Measurements from ENCODE around the gene KCNAB3. TPM values are rescaled to one million over a fixed set of nuclear protein-coding genes. Genes with fewer than 3 reads are reported as not detected.

KCNAB3 gene
- total and polyA plus RNA-seq, 9 of the 15 experiments (the other 6 are each of a cell fraction or from before 2014, with no cell fraction given) = 0.03 to 2.5 (median 1.1) TPM

- TF ChIP-seq RREB1 (CRISPR knock-in tag; IDR thresholded peaks at IDR 0.05) (no peak), ETV5 (CRISPR knock-in tag; IDR thresholded peaks at IDR 0.05; ENCODE audit: low read depth) (0 out of 2 replicates have a peak, but pooled peaks have one; percentile 54), TFE3 (CRISPR knock-in tag; IDR thresholded peaks at IDR 0.05) (peak; percentile 89), POLR2G (IDR thresholded peaks at IDR 0.05; ENCODE audit: low read depth, low read length) (peak; percentile 89), HDAC8 (tag; IDR thresholded peaks at IDR 0.05) (no peak), ZBTB1 (CRISPR knock-in tag; IDR thresholded peaks at IDR 0.05; ENCODE audit: borderline replicate concordance, low read depth) (peak; percentile 78), ZSCAN29 (IDR thresholded peaks at IDR 0.05) (no peak), CHD2 (IDR thresholded peaks at IDR 0.05; ENCODE audit: low read depth, low read length) (no peak; the same call in 1 of the 2 replicates), ZNF695 (CRISPR knock-in tag; IDR thresholded peaks at IDR 0.05) (no peak), PHF21A (IDR thresholded peaks at IDR 0.05; ENCODE audit: borderline replicate concordance, low read depth) (no peak), CCNT2 (IDR thresholded peaks at IDR 0.05; ENCODE audit: borderline replicate concordance, extremely low read depth, insufficient read length, low read depth, low read length) (peak; percentile 44), GATAD2B (IDR thresholded peaks at IDR 0.05; ENCODE audit: borderline replicate concordance) (0 out of 2 replicates have a peak, but pooled peaks have one; percentile 35), PKNOX1 (IDR thresholded peaks at IDR 0.05) (no peak)
- TF ChIP-seq, protein P1, sequence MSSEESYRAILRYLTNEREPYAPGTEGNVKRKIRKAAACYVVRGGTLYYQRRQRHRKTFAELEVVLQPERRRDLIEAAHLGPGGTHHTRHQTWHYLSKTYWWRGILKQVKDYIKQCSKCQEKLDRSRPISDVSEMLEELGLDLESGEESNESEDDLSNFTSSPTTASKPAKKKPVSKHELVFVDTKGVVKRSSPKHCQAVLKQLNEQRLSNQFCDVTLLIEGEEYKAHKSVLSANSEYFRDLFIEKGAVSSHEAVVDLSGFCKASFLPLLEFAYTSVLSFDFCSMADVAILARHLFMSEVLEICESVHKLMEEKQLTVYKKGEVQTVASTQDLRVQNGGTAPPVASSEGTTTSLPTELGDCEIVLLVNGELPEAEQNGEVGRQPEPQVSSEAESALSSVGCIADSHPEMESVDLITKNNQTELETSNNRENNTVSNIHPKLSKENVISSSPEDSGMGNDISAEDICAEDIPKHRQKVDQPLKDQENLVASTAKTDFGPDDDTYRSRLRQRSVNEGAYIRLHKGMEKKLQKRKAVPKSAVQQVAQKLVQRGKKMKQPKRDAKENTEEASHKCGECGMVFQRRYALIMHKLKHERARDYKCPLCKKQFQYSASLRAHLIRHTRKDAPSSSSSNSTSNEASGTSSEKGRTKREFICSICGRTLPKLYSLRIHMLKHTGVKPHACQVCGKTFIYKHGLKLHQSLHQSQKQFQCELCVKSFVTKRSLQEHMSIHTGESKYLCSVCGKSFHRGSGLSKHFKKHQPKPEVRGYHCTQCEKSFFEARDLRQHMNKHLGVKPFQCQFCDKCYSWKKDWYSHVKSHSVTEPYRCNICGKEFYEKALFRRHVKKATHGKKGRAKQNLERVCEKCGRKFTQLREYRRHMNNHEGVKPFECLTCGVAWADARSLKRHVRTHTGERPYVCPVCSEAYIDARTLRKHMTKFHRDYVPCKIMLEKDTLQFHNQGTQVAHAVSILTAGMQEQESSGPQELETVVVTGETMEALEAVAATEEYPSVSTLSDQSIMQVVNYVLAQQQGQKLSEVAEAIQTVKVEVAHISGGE (CRISPR knock-in tag; IDR thresholded peaks at IDR 0.05) = peak in 1 of 3 experiments; percentile 72; a peak in 1 of 6 replicates
These were observed 13.9 kb downstream of the KCNAB3 start, which contains the start of gene RNF227 (continued) for GRCh38 chr17:7915611-7916384.

Data from K562 (cell line).